Pons (tissue), 1 donor: ENCODE measurements around the gene RNASE13.

Experiments used
- DNase-seq: peaks from one replicate; pipeline ENCODE4 v3.0.0-alpha.2; 2016; ENCODE audit warnings: low spot score

The RNASE13 gene

GRCh38 chr14:21063479-21063878 is 28.9 kb upstream of the RNASE13 start:
- DNase-seq: no peak

- DNase-seq: no peak
Measured at GRCh38 chr14:21061347-21061668, 26.7 kb upstream of the RNASE13 start.

- DNase-seq: no peak
Measured at GRCh38 chr14:21060614-21061346, 26.2 kb upstream of the RNASE13 start.

GRCh38 chr14:21059842-21060613 is 25.4 kb upstream of the RNASE13 start:
- peak; percentile 48 for DNase-seq

- no peak for DNase-seq
Measured at GRCh38 chr14:21058903-21059302, 24.3 kb upstream of the RNASE13 start.

- no peak for DNase-seq
Measured at GRCh38 chr14:21057803-21058675, 23.4 kb upstream of the RNASE13 start, which contains the start of gene RNASE8. TSS of gene RNASE8 (plus strand) at chr14:21057822. CDS start at chr14:21057893, 71 bp downstream.

GRCh38 chr14:21056520-21057163 is 22.0 kb upstream of the RNASE13 start:
- no peak for DNase-seq

GRCh38 chr14:21055432-21056117 is 21.0 kb upstream of the RNASE13 start:
- DNase-seq: no peak

GRCh38 chr14:21054768-21055145 is 20.1 kb upstream of the RNASE13 start:
- DNase-seq: no peak

- DNase-seq: no peak
Measured at GRCh38 chr14:21054123-21054767, 19.6 kb upstream of the RNASE13 start.

- DNase-seq: no peak
Measured at GRCh38 chr14:21053184-21054122, 18.8 kb upstream of the RNASE13 start.

GRCh38 chr14:21050597-21050996 is 16.0 kb upstream of the RNASE13 start:
- DNase-seq: no peak

- no peak for DNase-seq
Measured at GRCh38 chr14:21049271-21049673, 14.7 kb upstream of the RNASE13 start.

GRCh38 chr14:21048638-21049037 is 14.0 kb upstream of the RNASE13 start:
- no peak for DNase-seq

- no peak for DNase-seq
Measured at GRCh38 chr14:21047378-21047781, 12.8 kb upstream of the RNASE13 start.

- no peak for DNase-seq
Measured at GRCh38 chr14:21043974-21044618, 9.5 kb upstream of the RNASE13 start.

- DNase-seq: no peak
Measured at GRCh38 chr14:21043387-21043973, 8.9 kb upstream of the RNASE13 start.

GRCh38 chr14:21042918-21043317 is 8.3 kb upstream of the RNASE13 start:
- peak; percentile 60 for DNase-seq
